ENCODE results near the gene DUSP3. TPM values are rescaled to one million over a fixed set of nuclear protein-coding genes. Genes with fewer than 3 reads are reported as not detected.

The DUSP3 gene
- total and polyA plus RNA-seq, 2 of the 13 experiments (the other 11 are each of a cell fraction or from before 2014, with no cell fraction given): 60.0 to 71.5 TPM

GRCh38 chr17:43772877-43773648, 5.7 kb downstream of the DUSP3 start (continued):
- TF ChIP-seq YEATS4 (CRISPR knock-in tag; IDR thresholded peaks at IDR 0.05; ENCODE audit: borderline replicate concordance) (no peak), KLF13 (CRISPR knock-in tag; IDR thresholded peaks at IDR 0.05) (no peak), ZNF891 (CRISPR knock-in tag; IDR thresholded peaks at IDR 0.05) (no peak), ZNF430 (CRISPR knock-in tag; IDR thresholded peaks at IDR 0.05) (no peak), RORA (CRISPR knock-in tag; IDR thresholded peaks at IDR 0.05) (no peak), ARNTL (CRISPR knock-in tag; IDR thresholded peaks at IDR 0.05) (0 out of 2 replicates have a peak, but pooled peaks have one; percentile 47), ATF4 (CRISPR knock-in tag; IDR thresholded peaks at IDR 0.05) (no peak), FOSL1 (CRISPR knock-in tag; IDR thresholded peaks at IDR 0.05; ENCODE audit: borderline replicate concordance) (no peak), ZNF18 (CRISPR knock-in tag; IDR thresholded peaks at IDR 0.05; ENCODE audit: insufficient replicate concordance) (no peak), NFIC (IDR thresholded peaks at IDR 0.05; ENCODE audit: low read length) (no peak), BCL6 (CRISPR knock-in tag; IDR thresholded peaks at IDR 0.05) (no peak), MEF2D (CRISPR knock-in tag; IDR thresholded peaks at IDR 0.05) (no peak), ARNT (IDR thresholded peaks at IDR 0.05) (no peak), CHD4 (IDR thresholded peaks at IDR 0.05; ENCODE audit: borderline replicate concordance, low read length) (no peak), SMYD3 (CRISPR knock-in tag; IDR thresholded peaks at IDR 0.05) (no peak), ZNF556 (CRISPR knock-in tag; IDR thresholded peaks at IDR 0.05; ENCODE audit: borderline replicate concordance) (peak; percentile 32; the same call in 1 of the 2 replicates), JUND (CRISPR knock-in tag; IDR thresholded peaks at IDR 0.05) (no peak), ZNF687 (CRISPR knock-in tag; IDR thresholded peaks at IDR 0.05) (no peak; the same call in 1 of the 2 replicates), CHD2 (IDR thresholded peaks at IDR 0.05; ENCODE audit: low read depth, low read length) (no peak), ZNF616 (CRISPR knock-in tag; IDR thresholded peaks at IDR 0.05; ENCODE audit: low read depth) (no peak), UBTF (CRISPR knock-in tag; IDR thresholded peaks at IDR 0.05) (no peak), U2AF2 (IDR thresholded peaks at IDR 0.05; ENCODE audit: low read depth, low read length) (no peak)
